NCI-H82 (cell line): Measurements from ENCODE around the gene TMEM185B.
"Not testable (repeated sequence)": the region's sequence is repeated elsewhere in the genome, so short reads cannot be mapped to it uniquely, and the experiment has no call there.

Experiments
- DNase-seq: peaks from one replicate; lab custom pipeline; 2025; lab: John Stamatoyannopoulos, UW

Gene TMEM185B

GRCh38 chr2:120223034-120223912 is at the start of gene TMEM185B:
Gene TMEM185B, minus strand, starts transcription at chr2:120223400. Its CDS starts 424 bp downstream, at chr2:120222976.
- DNase-seq = peak; percentile 85

GRCh38 chr2:120271711-120272379 is 48.6 kb upstream of the TMEM185B start:
- no peak for DNase-seq

GRCh38 chr2:120269816-120270215 is 46.6 kb upstream of the TMEM185B start:
- no peak for DNase-seq

GRCh38 chr2:120269076-120269744 is 46.0 kb upstream of the TMEM185B start:
- no peak for DNase-seq

GRCh38 chr2:120267348-120267747 is 44.1 kb upstream of the TMEM185B start:
- no peak for DNase-seq

- DNase-seq = no peak
Observed at GRCh38 chr2:120265006-120265405, 41.8 kb upstream of the TMEM185B start.

DNA sequence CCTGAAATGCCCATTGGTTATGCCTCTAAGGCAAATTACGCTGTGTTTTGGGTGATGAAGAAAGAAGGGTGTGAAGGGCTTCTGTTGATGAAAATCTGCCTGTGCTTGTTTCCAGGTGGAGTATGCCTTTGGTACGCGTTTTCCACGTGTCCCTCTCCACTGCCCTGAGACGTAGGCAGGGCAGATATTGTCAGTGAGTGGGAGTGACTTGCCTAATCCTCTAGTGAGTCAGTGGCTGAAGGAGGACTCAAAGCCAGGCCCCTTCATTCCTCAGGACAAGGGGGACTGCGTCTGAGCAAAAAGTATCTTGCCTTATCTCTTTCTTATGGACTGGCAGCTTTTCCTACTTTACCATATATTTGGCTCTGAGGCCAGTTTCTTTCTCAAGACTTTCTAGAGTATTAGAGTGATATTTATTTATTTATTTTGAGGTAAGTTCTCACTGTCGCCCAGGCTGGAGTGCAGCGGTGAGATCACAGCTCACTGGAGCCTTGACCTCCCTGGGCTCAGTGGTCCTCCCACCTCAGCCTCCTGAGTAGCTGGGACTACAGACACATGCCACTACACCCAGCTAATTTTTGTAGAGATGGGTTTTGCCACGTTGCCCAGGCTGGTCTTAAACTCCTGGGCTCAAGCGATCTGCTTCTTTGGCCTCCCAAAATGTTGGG is 39.7 kb upstream of the TMEM185B start:
- peak; percentile 16 for DNase-seq

GRCh38 chr2:120262150-120262549 is 39.0 kb upstream of the TMEM185B start:
- DNase-seq = no peak

GRCh38 chr2:120261387-120262006 is 38.3 kb upstream of the TMEM185B start:
- DNase-seq = no peak

GRCh38 chr2:120260736-120261135 is 37.5 kb upstream of the TMEM185B start:
- DNase-seq = no peak

DNA sequence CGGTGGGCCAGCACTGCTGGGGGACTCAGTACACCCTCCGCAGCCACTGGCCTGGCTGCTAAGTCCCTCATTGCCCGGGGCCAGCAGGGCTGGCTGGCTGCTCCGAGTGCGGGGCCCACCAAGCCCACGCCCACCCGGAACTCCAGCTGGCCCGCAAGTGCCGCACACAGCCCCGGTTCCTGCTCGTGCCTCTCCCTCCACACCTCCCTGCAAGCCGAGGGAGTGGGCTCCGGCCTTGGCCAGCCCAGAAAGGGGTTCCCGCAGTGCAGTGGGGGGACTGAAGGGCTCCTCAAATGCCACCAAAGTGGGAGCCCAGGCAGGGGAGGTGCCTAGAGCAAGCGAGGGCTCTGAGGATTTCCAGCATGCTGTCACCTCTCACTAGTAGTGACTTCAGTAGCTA is 36.7 kb upstream of the TMEM185B start:
- DNase-seq = not testable (repeated sequence)

- DNase-seq = no peak
Observed at GRCh38 chr2:120258196-120258595, 35.0 kb upstream of the TMEM185B start.

GRCh38 chr2:120257522-120257921 is 34.3 kb upstream of the TMEM185B start:
- no peak for DNase-seq

GRCh38 chr2:120256651-120257000 is 33.4 kb upstream of the TMEM185B start:
- DNase-seq = no peak

- peak; percentile 31 for DNase-seq
Observed at GRCh38 chr2:120255986-120256650, 32.9 kb upstream of the TMEM185B start.

- DNase-seq = no peak
Observed at GRCh38 chr2:120255071-120255470, 31.9 kb upstream of the TMEM185B start.

- DNase-seq = no peak
Observed at GRCh38 chr2:120254178-120254577, 31.0 kb upstream of the TMEM185B start.

DNA sequence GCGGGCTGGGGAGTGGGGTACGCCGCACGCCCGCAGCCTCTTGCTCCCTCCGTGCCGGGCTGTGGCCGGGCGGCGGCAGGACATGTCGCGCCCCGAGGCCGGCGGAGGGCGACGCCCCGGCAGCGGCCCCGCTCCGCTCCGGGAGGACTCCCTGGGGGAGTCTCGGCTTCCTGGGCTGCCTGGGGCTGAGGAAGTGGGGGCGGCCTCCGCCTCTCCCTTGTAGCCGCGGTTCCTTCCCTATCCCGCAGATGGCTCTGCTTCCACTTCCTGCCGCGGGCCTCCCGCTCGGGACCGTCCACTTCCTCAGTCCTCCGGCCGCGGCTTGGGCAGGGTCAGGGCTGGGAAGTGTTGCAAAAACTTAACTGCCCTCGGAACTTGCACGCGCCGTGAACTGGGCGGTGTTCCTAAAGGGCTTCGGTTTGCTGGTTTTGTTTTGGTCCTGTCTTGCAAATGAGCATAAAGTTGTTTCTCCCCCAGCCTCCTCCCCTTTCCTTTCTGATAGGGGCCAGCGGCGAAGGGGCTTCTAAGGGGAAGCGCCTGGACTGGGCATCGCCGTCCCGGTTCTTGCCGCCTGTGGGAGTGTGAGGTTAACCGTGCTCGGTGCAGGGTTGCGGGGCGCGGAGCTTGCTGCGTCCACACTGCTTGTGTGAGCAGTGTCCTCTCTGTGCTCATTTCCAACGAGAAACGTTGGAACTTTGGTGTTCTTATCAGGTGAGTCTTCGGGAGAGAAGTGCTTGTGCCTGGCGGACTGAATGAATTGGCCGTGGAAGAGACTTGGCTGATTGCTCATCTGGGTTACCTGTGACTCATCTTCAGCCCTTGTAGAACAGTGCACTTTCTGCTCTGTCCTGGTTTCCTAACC is 30.1 kb upstream of the TMEM185B start:
- peak; percentile 70 for DNase-seq

- peak; percentile 99 for DNase-seq
Observed at GRCh38 chr2:120252225-120253020, 29.2 kb upstream of the TMEM185B start, which contains the start of gene RALB. Gene RALB, plus strand, starts transcription at chr2:120252852. Its CDS starts 25,813 bp downstream, at chr2:120278665.
